ENCODE data around the gene P2RY14. TPM values are rescaled to one million over a fixed set of nuclear protein-coding genes. Genes with fewer than 3 reads are reported as not detected.
"Not testable (repeated sequence)": the region's sequence is repeated elsewhere in the genome, so short reads cannot be mapped to it uniquely, and the experiment has no call there.

P2RY14 gene
- total RNA-seq, 2 donors from 2014 or later: 1.8 TPM; not detected in 1

DNA sequence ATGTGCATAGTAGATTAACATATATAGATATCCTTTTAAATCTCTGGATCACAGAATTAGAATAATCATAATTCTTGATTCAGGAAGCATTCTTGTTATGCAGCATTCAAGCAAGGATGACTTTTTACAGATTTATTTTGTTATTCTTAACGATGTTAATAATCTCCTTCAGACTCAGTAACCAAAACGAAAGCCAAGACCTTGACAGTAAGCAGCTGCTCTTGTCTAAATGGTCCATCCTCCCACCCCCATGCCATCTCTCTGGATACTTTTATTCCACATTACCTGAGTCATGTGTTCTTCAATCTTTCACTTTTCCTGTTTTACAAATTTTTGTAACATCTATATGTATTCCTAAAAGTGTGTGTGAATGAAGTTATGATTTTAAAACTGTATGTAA is 42.0 kb downstream of the P2RY14 start:
- Histone ChIP-seq H3K4me1 (no peaks in the 10 kb centered on the region), H3K27ac (no peak overlapping the region), H3K9me3 (no peaks in the 10 kb centered on the region), H3K36me3 (replicated peaks in 1 of 2; ENCODE audit: insufficient read depth in 1 of 2, low read depth in 2 of 2) (no peaks in the 10 kb centered on the region), H3K27me3 (no peaks in the 10 kb centered on the region), H3K4me3 (no peak overlapping the region)
- DNase-seq (no peak), ATAC-seq (no peak)
- intact Hi-C loops (cut with DNase I): no loop called here
- no peak for TF ChIP-seq POLR2A (IDR thresholded peaks at IDR 0.05)
- TF ChIP-seq, protein P1, sequence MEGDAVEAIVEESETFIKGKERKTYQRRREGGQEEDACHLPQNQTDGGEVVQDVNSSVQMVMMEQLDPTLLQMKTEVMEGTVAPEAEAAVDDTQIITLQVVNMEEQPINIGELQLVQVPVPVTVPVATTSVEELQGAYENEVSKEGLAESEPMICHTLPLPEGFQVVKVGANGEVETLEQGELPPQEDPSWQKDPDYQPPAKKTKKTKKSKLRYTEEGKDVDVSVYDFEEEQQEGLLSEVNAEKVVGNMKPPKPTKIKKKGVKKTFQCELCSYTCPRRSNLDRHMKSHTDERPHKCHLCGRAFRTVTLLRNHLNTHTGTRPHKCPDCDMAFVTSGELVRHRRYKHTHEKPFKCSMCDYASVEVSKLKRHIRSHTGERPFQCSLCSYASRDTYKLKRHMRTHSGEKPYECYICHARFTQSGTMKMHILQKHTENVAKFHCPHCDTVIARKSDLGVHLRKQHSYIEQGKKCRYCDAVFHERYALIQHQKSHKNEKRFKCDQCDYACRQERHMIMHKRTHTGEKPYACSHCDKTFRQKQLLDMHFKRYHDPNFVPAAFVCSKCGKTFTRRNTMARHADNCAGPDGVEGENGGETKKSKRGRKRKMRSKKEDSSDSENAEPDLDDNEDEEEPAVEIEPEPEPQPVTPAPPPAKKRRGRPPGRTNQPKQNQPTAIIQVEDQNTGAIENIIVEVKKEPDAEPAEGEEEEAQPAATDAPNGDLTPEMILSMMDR (IDR thresholded peaks at IDR 0.05): no peak
- WGBS, 2 donors: 57 to 64% methylated on average over 2 of the region's 2 CpGs

- TF ChIP-seq, protein P1 (IDR thresholded peaks at IDR 0.05): no peak
- TF ChIP-seq POLR2A (IDR thresholded peaks at IDR 0.05): no peak
- no peak overlapping the region for H3K27ac ChIP-seq
- H3K4me1 ChIP-seq: no peaks in the 10 kb centered on the region
- no peak overlapping the region for H3K4me3 ChIP-seq
- H3K27me3 ChIP-seq: no peaks in the 10 kb centered on the region
- ATAC-seq (no peak), DNase-seq (no peak)
- intact Hi-C loops (cut with DNase I): loop anchor here (5.0 kb wide), 1 partner anchor 32 kb away; no protein-coding TSS in a partner anchor
- no peaks in the 10 kb centered on the region for H3K36me3 ChIP-seq (replicated peaks in 1 of 2; ENCODE audit: insufficient read depth in 1 of 2, low read depth in 2 of 2)
- no peaks in the 10 kb centered on the region for H3K9me3 ChIP-seq
- WGBS, 2 donors: 78 to 81% methylated on average over 6 of the region's 6 CpGs
Observed at GRCh38 chr3:151234825-151235224, 43.5 kb downstream of the P2RY14 start.

- no peak overlapping the region for H3K4me3 ChIP-seq
- DNase-seq (no peak), ATAC-seq (no peak)
- intact Hi-C loops (cut with DNase I): loop anchor here (5.0 kb wide), 1 partner anchor 34 kb away; no protein-coding TSS in a partner anchor
- H3K27ac ChIP-seq: no peak overlapping the region
- no peaks in the 10 kb centered on the region for H3K36me3 ChIP-seq (replicated peaks in 1 of 2; ENCODE audit: insufficient read depth in 1 of 2, low read depth in 2 of 2)
- peaks cover 3% of the 10 kb centered on the region for H3K4me1 ChIP-seq
- no peak for TF ChIP-seq POLR2A (IDR thresholded peaks at IDR 0.05)
- TF ChIP-seq, protein P1 (IDR thresholded peaks at IDR 0.05): no peak
- H3K9me3 ChIP-seq: no peaks in the 10 kb centered on the region
- H3K27me3 ChIP-seq: no peaks in the 10 kb centered on the region
- WGBS, 2 donors: 79 to 89% methylated on average over 4 of the region's 4 CpGs
Observed at GRCh38 chr3:151232991-151233390, 45.4 kb downstream of the P2RY14 start.

DNA sequence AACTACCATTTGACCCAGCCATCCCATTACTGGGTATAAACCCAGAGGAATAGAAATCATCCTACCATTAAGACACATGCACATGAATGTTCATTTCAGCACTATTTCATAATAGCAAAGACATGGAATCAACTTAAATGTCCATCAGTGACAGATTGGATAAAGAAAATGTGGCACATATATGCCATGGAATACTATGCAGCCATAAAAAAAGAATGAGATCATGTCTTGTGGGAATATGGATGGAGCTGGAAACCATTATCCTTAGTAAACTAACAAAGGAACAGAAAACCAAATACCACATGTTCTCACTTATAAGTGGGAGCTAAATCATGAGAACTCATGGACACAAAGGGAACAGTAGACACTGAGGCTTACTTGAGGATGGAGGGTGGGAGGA is 45.9 kb downstream of the P2RY14 start:
- not testable (repeated sequence) for H3K27ac ChIP-seq; H3K9me3 ChIP-seq; DNase-seq; H3K36me3 ChIP-seq (replicated peaks in 1 of 2; ENCODE audit: insufficient read depth in 1 of 2, low read depth in 2 of 2); ATAC-seq; H3K27me3 ChIP-seq; H3K4me3 ChIP-seq; H3K4me1 ChIP-seq
- intact Hi-C loops (cut with DNase I): loop anchor here (5.0 kb wide), 1 partner anchor 35 kb away; no protein-coding TSS in a partner anchor

DNA sequence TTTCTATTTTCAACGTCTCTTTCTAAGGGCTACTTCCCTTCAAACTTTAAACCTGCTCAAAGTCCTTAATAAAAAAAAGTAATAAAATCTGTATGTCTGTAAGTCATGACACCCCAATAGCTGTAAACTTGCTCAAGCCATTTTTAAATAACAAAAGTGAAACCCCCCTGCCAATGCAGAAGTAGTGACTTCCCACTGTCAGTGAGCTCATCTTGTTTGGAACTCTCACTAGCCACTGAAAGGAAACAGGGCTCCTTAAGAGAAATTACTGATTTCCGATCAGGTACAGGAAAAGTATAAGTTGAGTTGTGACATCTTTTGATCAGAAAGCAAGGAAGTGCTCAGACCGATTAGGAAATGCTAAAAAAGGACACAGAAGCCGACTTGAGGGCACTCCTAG is 47.7 kb downstream of the P2RY14 start:
- ATAC-seq (no peak), DNase-seq (no peak)

More for the DNA sequence above, 47.7 kb downstream of the P2RY14 start:
- TF ChIP-seq POLR2A (IDR thresholded peaks at IDR 0.05): no peak
- TF ChIP-seq, protein P1 (IDR thresholded peaks at IDR 0.05): no peak
- 45 to 52% methylated on average over 4 of the region's 4 CpGs for WGBS, 2 donors
- Histone ChIP-seq H3K4me3 (no peak overlapping the region), H3K9me3 (no peaks in the 10 kb centered on the region), H3K27me3 (no peaks in the 10 kb centered on the region), H3K36me3 (replicated peaks in 1 of 2; ENCODE audit: insufficient read depth in 1 of 2, low read depth in 2 of 2) (no peaks in the 10 kb centered on the region), H3K4me1 (peaks cover 10% of the 10 kb centered on the region), H3K27ac (no peak overlapping the region)
- intact Hi-C loops (cut with DNase I): loop anchor here (5.0 kb wide), 1 partner anchor 37 kb away; no protein-coding TSS in a partner anchor
